ENCODE data around the gene SCNN1B.
"Not testable (repeated sequence)": the region's sequence is repeated elsewhere in the genome, so short reads cannot be mapped to it uniquely, and the experiment has no call there.

GRCh38 chr16:23253650-23254049, 48.5 kb upstream of the SCNN1B start:
- not testable (repeated sequence) for TF ChIP-seq POLR2A, CTCF (IDR thresholded peaks at IDR 0.05)
